Epidermal melanocyte (primary cell): ENCODE data around the gene IL18.
A peak's percentile ranks its signal among the peaks of the same experiment; 100 is the strongest.
"Not testable (repeated sequence)": the region's sequence is repeated elsewhere in the genome, so short reads cannot be mapped to it uniquely, and the experiment has no call there.

Experiments
- DNase-seq: peaks from one replicate; pipeline ENCODE4 v3.0.0; 2011; ENCODE audit warnings: low spot score; ENCODE audit not compliant: insufficient read length

IL18 gene

DNA sequence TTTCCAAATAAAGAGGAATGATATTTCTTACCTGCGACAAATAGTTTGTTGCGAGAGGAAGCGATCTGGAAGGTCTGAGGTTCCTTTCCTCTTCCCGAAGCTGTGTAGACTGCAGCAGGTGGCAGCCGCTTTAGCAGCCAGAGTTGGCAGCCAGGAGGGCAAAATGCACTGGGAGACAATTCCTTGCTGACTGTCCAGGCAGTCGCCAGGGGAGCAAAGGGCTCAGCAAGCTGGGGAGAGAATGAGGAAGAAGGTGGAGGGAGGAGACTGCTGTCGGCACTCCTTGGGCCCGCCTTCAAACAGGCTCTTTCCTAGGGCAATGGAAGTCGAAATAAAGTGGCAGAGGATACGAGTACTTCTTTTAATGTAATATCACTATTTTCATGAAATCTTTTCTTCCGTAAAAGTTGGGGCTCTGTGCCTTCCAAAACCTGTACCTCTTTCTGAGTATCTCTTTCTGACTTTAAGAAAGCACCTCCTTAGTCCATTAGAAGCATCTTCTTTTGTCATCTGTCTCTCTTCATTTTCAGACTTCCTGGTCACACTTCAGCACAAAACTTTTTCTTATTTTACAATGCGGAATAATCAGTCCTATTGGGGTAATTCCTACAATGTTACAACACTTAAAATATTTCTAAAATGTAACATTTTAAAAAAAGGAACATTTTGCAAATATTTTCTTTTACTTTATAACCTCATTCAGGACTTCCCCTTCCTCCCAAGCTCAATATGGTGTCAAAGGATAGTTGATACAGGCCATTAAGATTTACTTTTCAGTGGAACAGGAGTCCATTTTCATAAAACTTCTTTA is at the start of gene IL18:
Gene IL18, minus strand, starts transcription at position 220 of the 811 bp plus-strand sequence. CDS start 9,041 bp downstream, outside the sequence.
- DNase-seq: no peak

DNA sequence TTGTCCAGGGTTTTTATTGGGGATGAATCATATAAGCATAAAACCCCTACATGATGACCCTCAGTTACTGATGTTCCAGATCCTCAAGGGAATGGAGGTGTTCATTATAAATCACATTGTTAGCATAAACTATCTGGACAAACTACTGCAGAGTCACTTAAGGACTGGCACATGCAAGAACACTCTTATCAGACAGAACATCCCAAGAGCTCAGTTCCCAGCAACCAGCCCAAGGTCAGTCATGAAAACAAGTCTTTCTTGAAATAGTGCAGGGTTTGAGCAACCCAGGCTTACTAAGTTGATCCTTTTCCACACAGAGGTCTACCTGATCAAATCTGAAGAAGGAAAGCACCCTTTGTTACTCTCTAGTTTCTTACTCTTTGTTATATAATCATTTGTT is 48.8 kb upstream of the IL18 start:
- no peak for DNase-seq

GRCh38 chr11:112212290-112212689 is 48.4 kb upstream of the IL18 start:
- no peak for DNase-seq

DNA sequence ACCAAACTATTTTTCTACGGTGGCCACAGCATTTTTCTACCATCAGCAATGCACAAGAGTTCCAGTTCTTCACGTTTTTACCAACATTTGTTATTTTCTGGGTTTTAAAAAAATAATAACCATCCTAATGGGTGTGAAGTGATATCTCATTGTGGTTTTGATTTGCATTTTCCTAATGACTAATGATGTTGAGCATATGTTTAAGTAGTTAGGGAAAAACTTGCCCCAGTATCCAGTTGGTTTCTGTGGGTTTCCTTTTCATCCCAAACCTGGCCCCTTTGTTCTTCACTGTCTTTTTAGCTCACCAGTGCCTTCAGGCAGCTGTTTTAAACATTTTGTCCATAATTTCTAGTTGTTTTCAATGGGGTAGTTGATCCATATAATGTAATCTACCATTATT is 47.6 kb upstream of the IL18 start:
- DNase-seq: no peak

GRCh38 chr11:112210890-112211289 is 47.0 kb upstream of the IL18 start:
- no peak for DNase-seq

DNA sequence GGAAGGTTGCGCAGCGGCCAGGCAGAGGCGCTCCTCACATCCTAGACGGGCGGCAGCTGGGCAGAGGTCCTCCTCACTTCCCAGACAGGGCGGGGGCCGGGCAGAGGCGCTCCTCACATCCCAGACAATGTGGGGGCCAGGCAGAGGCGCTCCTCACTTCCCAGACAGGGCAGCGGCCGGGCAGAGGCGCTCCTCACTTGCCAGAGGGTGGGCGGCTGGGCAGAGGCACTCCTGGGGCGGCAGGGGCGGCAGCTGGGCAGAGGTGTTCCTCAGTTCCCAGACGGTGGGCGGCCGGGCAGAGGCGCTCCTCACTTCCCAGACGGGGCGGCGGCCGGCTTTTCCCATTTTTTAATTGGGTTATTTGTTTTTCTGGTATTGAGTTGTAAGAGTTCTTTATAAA is 42.2 kb upstream of the IL18 start:
- DNase-seq: no peak

DNA sequence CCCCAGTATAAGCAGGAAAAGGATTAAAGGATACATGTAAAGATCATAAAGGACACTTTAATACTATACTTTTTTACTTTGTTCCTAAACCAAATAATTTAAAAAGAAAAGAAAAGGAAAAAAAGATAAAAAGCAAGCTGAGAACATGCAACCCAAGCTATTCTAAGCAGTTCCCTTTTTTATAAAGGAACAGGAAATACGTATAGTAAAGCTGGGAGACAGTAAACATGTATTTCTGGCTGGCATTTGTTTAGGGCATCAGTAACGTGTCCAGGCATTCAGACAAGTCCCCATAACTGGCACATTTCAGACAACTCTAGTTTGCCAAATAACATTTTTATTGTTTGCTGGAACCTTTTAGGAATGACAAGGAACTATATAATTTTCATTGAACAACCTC is 36.4 kb upstream of the IL18 start:
- DNase-seq: no peak

GRCh38 chr11:112199101-112199500 is 35.2 kb upstream of the IL18 start:
- not testable (repeated sequence) for DNase-seq

DNA sequence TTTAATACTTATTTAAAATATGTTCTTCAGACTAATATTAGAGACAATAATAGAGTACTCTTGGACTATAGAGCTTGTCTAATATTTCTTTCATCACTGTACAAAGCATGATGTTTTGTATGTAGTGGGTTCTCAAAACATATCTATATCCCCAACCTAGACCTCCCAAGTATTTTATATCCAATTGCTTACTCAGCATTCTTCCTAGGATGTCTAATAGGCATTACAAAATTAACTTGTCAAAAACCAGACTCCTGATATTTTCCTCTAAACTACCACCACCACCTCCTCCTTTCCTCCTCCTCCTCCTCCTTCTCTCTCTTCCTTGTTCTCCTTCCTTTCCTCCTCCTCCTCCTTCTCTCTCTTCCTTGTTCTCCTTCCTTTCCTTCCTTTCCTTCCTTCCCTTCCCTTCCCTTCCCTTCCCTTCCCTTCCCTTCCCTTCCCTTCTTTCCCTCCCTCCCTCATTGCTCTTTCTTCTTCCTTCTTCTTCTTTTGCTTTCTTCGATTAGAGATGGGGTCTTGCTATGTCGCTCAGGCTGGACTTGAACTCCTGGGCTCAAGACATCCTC is 32.7 kb upstream of the IL18 start:
- DNase-seq: no peak

DNA sequence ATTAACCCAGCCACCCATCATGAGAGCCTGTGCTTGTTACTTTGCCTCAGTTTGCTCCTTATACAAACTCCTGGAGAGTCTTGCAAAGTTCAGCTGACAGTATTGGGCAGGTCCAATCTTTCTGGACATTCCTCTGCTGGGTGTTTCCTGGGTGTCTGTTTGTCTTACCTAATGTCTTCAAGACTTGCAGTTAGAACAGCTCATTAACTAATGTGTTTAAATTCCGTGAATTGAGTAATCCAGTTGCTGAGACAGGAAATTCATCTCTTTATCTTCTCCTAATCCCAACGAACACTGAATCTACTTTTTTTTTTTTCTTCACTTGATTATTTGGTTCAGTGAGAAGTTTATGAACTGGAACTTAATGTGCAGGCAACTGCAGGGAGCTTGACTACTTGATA is 32.1 kb upstream of the IL18 start:
- DNase-seq: no peak

GRCh38 chr11:112195113-112195512 is 31.2 kb upstream of the IL18 start:
- DNase-seq: not testable (repeated sequence)

- no peak for DNase-seq
Measured at GRCh38 chr11:112186304-112186703, 22.4 kb upstream of the IL18 start.

DNA sequence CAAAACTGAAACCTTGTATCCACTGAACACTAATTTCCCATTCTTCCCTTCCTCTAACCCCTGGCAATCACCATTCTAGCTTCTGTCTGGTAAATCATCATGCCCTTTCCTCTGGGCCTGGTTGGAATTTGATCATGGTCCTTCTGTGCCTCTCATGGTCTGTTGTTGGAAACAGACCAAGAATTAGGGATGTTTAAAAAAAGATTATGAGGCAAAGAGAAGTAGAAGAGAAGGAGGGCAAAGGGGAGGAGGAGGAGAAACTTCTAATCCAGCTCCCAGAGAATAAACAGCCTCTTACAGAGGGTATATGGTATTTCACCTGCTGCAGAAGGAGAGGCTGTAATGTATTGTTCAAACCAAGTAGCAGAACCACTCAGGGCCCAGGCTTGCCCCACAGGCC is 22.0 kb upstream of the IL18 start:
- DNase-seq: no peak

DNA sequence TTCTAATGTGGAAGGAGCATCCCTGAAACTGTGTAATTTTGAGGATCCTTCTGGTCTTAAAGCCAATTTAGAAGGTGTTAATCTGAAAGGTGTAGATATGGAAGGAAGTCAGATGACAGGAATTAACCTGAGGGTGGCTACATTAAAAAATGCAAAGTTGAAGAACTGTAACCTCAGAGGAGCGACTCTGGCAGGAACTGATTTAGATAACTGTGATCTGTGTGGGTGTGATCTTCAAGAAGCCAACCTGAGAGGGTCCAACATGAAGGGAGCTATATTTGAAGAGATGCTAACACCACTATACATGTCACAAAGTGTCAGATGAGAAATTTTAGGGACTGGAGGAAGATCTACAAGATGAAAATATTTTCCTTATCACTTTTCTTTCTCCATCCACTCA is 19.0 kb upstream of the IL18 start:
- DNase-seq: no peak

- DNase-seq: no peak
Measured at GRCh38 chr11:112179601-112180000, 15.7 kb upstream of the IL18 start.

- DNase-seq: no peak
Measured at GRCh38 chr11:112178936-112179335, 15.0 kb upstream of the IL18 start.

- no peak for DNase-seq
Measured at GRCh38 chr11:112178428-112178827, 14.5 kb upstream of the IL18 start.

- no peak for DNase-seq
Measured at GRCh38 chr11:112177589-112177988, 13.7 kb upstream of the IL18 start.

- DNase-seq: no peak
Measured at GRCh38 chr11:112176077-112176476, 12.2 kb upstream of the IL18 start.

- DNase-seq: no peak
Measured at GRCh38 chr11:112175599-112175952, 11.7 kb upstream of the IL18 start.

DNA sequence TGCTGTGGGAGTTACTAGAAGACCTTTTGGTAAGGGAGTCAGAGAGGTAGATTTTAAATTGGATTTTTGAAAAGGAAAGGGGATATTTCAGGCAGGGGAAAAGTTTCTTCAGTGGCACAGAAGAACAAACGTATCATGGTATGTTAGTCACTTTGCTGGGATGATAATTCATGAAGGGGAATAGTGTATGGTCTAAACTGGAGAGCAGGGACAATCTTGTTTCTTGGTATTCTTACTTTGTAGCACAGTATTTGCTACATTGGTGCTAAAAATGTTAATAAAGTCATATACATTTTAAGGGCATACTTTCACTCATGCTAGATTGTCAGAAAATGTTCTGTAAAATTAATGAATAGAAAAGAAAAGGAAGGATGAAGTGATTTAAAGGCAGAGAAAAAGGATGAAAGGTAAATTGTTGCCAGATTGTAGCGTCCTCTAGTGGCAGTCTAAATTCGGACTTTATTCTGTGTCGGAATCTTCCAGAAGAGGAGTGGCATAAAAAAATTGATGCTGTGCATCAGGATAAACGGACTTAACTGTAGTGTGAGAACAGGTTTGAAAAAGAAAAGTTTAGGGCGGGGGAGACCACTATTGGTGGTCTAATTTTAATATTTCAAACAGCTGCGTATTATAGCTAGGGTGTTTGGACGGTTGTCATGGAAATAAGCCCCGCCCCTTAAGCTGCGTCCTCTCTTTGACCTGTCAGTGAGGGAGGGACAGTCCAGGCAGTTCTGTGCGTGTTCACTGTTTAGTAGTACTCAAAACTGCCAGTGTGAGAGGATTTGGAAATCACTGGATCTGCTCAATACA is 11.1 kb upstream of the IL18 start, which contains the start of gene BCO2:
Gene BCO2, plus strand, starts transcription at position 724 of the 810 bp plus-strand sequence. CDS start 90 bp downstream, outside the sequence.
- DNase-seq: peak; percentile 55

DNA sequence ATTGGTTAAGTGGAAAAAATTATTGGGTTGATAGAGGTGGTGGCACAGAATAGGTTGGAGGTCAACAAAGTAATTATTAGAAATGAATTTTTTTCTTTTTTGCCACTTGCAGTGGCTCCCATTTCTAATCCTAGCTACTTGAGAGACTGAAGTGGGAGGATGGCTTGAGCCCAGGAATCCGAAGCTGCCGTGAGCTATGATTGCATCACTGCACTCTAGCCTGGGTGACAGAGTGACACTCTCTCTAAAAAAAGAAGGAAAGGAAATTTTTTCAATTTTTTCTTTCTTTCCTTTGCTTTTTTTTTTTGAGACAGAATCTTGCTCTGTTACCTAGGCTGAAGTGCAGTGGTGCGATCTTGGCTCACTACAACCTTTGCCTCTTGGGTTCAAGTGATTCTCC is 9.3 kb upstream of the IL18 start:
- no peak for DNase-seq
